Neural cell (in vitro differentiated cells): ENCODE data around the gene PDE4D. TPM values are rescaled to one million over a fixed set of nuclear protein-coding genes. Genes with fewer than 3 reads are reported as not detected.
"Not testable (repeated sequence)": the region's sequence is repeated elsewhere in the genome, so short reads cannot be mapped to it uniquely, and the experiment has no call there.

Experiments
- H2AFZ ChIP-seq: fragments of 200-600, 300-800 bp; sonication (generic), shearing (Covaris generic); 2 replicates; pipeline ENCODE4 v1.6.0; 2014; ENCODE audit warnings: low read depth, mild to moderate bottlenecking, antibody characterized with exemption, low read length, moderate library complexity
- H3F3A ChIP-seq: fragments of 200-600 bp; shearing (Covaris generic); 2 replicates; pipeline ENCODE4 v1.6.1; 2016; ENCODE audit warnings: mild to moderate bottlenecking, moderate library complexity, mixed read lengths, antibody characterized with exemption, low read length; ENCODE audit not compliant: insufficient read depth, poor library complexity, severe bottlenecking
- H3K27ac ChIP-seq: fragments of 200-600, 300-800 bp; sonication (generic), shearing (Covaris generic); 2 replicates; pipeline ENCODE4 v1.5.1; 2014; ENCODE audit warnings: mild to moderate bottlenecking, low read length, moderate library complexity
- H3K27me3 ChIP-seq: fragments of 300-800, 200-600 bp; sonication (generic), shearing (Covaris generic); 2 replicates; pipeline ENCODE4 v1.6.0; 2014; ENCODE audit warnings: mild to moderate bottlenecking, low read depth, low read length, moderate library complexity; ENCODE audit not compliant: insufficient read depth
- H3K36me3 ChIP-seq: fragments of 300-800, 200-600 bp; sonication (generic), shearing (Covaris generic); 2 replicates; pipeline ENCODE4 v1.5.1; 2014; ENCODE audit warnings: mild to moderate bottlenecking, antibody characterized with exemption, low read length, moderate library complexity; ENCODE audit not compliant: insufficient read depth
- H3K4me2 ChIP-seq: fragments of 300-800, 200-600 bp; sonication (generic), shearing (Covaris generic); 2 replicates; pipeline ENCODE4 v1.6.0; 2014; ENCODE audit warnings: mild to moderate bottlenecking, low read length
- H3K4me3 ChIP-seq: fragments of 300-800, 200-600 bp; sonication (generic), shearing (Covaris generic); 2 replicates; pipeline ENCODE4 v1.5.1; 2014; ENCODE audit warnings: mild to moderate bottlenecking, low read length, moderate library complexity
- H3K79me2 ChIP-seq: fragments of 200-600 bp; shearing (Covaris generic); replicated peaks from 2 replicates; pipeline ENCODE4 v1.6.0; 2014; ENCODE audit warnings: mild to moderate bottlenecking, low read length, moderate library complexity; ENCODE audit not compliant: insufficient read depth
- H3K9ac ChIP-seq: fragments of 300-800, 200-600 bp; sonication (generic), shearing (Covaris generic); 2 replicates; pipeline ENCODE4 v1.6.1; 2016; ENCODE audit warnings: mild to moderate bottlenecking, low read length, mixed read lengths
- H3K9me2 ChIP-seq: fragments of 200-600 bp; shearing (Covaris generic); 2 replicates; pipeline ENCODE4 v1.6.1; 2016; ENCODE audit warnings: mild to moderate bottlenecking, low read length, mixed read lengths; ENCODE audit not compliant: insufficient read depth
- H3K9me3 ChIP-seq: fragments of 200-600, 300-800 bp; sonication (generic), shearing (Covaris generic); 2 replicates; pipeline ENCODE4 v1.6.1; 2016; ENCODE audit warnings: mild to moderate bottlenecking, mixed run types, low read length, moderate library complexity, mixed read lengths
- H4K20me1 ChIP-seq: fragments of 200-600 bp; shearing (Covaris generic); 2 replicates; pipeline ENCODE4 v1.6.1; 2016; ENCODE audit warnings: mild to moderate bottlenecking, mixed run types; ENCODE audit not compliant: insufficient read depth
- CTCF ChIP-seq: fragments of 450-650 bp; IDR thresholded peaks from 2 replicates; pipeline ENCODE4 v1.5.1; 2014; ENCODE audit warnings: antibody characterized with exemption, mild to moderate bottlenecking, moderate library complexity; ENCODE audit not compliant: poor library complexity, severe bottlenecking
- EP300 ChIP-seq: fragments of 450-650 bp; conservative IDR thresholded peaks from 2 replicates; pipeline ENCODE4 v1.6.1; 2014; ENCODE audit warnings: antibody characterized with exemption, mild to moderate bottlenecking, moderate library complexity; ENCODE audit not compliant: poor library complexity, severe bottlenecking
- EZH2 ChIP-seq: fragments of 200-600, 300-800 bp; shearing (Covaris generic), sonication (generic); IDR thresholded peaks from 2 replicates; pipeline ENCODE4 v1.6.1; 2014; ENCODE audit warnings: antibody characterized with exemption, low read length, borderline replicate concordance, mild to moderate bottlenecking; ENCODE audit not compliant: insufficient read depth, poor library complexity, severe bottlenecking
- MXI1 ChIP-seq: fragments of 450-650 bp; conservative IDR thresholded peaks from 2 replicates; pipeline ENCODE4 v1.6.1; 2014; ENCODE audit warnings: antibody characterized with exemption, mild to moderate bottlenecking; ENCODE audit not compliant: poor library complexity, severe bottlenecking
- POLR2AphosphoS5 ChIP-seq: IDR thresholded peaks from 2 replicates; pipeline ENCODE4 v1.6.1; 2012
- RAD21 ChIP-seq: fragments of 450-650 bp; conservative IDR thresholded peaks from 2 replicates; pipeline ENCODE4 v1.6.1; 2014; ENCODE audit warnings: antibody characterized with exemption, mild to moderate bottlenecking, moderate library complexity
- REST ChIP-seq: IDR thresholded peaks from 2 replicates; pipeline ENCODE4 v1.6.1; 2012; ENCODE audit warnings: borderline replicate concordance
- SMC3 ChIP-seq: fragments of 450-650 bp; conservative IDR thresholded peaks from 2 replicates; pipeline ENCODE4 v1.6.1; 2014; ENCODE audit warnings: antibody characterized with exemption, mild to moderate bottlenecking, moderate library complexity; ENCODE audit not compliant: poor library complexity
- TAF1 ChIP-seq: IDR thresholded peaks from 2 replicates; pipeline ENCODE4 v1.6.1; 2012; ENCODE audit warnings: low read depth
- polyA plus RNA-seq: library from polyadenylated mRNA; depleted of rRNA; stranded (reverse); fragments of >200 nt; gene quantifications from 2 replicates; pipeline ENCODE4 v1.2.3, GENCODE V29; 2014

Gene PDE4D
- polyA plus RNA-seq, 1 donor from 2014 or later = 42.8 TPM

DNA sequence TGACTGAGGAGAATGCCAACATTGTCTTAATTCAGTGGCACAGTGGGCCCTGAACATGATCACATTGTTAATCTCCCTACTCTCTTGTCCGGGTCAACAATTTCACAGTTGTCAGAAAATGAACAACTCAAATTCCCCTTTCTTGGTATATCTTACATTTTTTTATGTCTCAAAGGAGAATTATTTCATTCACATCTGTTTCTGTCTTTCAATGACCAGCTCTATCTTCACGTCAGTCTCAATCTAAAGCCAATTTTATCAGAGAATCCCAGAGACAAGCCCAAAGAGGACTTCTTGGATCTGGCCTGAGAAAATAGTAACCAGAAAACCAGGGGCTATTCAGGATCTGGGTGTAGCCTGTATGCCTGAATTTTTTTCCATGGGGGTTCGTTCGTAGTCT, 477.5 kb downstream of the PDE4D start:
- Histone ChIP-seq H3K9ac (no peak overlapping the region), H3K9me2 (no peaks in the 10 kb centered on the region), H3F3A (no peaks in the 10 kb centered on the region), H3K4me3 (no peak overlapping the region), H2AFZ (no peak overlapping the region), H4K20me1 (no peaks in the 10 kb centered on the region), H3K4me2 (no peak overlapping the region), H3K27me3 (no peaks in the 10 kb centered on the region), H3K9me3 (no peaks in the 10 kb centered on the region), H3K36me3 (no peaks in the 10 kb centered on the region), H3K79me2 (no peaks in the 10 kb centered on the region), H3K27ac (no peak overlapping the region)
- TF ChIP-seq POLR2AphosphoS5 (no peak), RAD21 (no peak), TAF1 (no peak), CTCF (no peak), SMC3 (no peak), EZH2 (no peak), REST (no peak), EP300 (no peak), MXI1 (no peak)

GRCh38 chr5:59412428-59412827, 481.1 kb downstream of the PDE4D start:
- no peaks in the 10 kb centered on the region for H3K36me3 ChIP-seq
- no peak for TF ChIP-seq REST
- TF ChIP-seq RAD21 = no peak
- TF ChIP-seq CTCF = no peak
- TF ChIP-seq EP300 = no peak
- TF ChIP-seq POLR2AphosphoS5 = no peak
- TF ChIP-seq MXI1 = no peak
- TF ChIP-seq TAF1 = no peak
- no peak for TF ChIP-seq SMC3
- TF ChIP-seq EZH2 = no peak
- no peak overlapping the region for H3K27ac ChIP-seq
- no peaks in the 10 kb centered on the region for H3K79me2 ChIP-seq
- H3K9me3 ChIP-seq = peaks cover 5% of the 10 kb centered on the region
- H3F3A ChIP-seq = no peaks in the 10 kb centered on the region
- no peak overlapping the region for H2AFZ ChIP-seq
- H3K9me2 ChIP-seq = no peaks in the 10 kb centered on the region
- no peak overlapping the region for H3K4me3 ChIP-seq
- H4K20me1 ChIP-seq = no peaks in the 10 kb centered on the region
- H3K27me3 ChIP-seq = no peaks in the 10 kb centered on the region
- no peak overlapping the region for H3K9ac ChIP-seq
- no peak overlapping the region for H3K4me2 ChIP-seq

GRCh38 chr5:59408997-59409396, 484.5 kb downstream of the PDE4D start:
- not testable (repeated sequence) for H3K4me2 ChIP-seq, H4K20me1 ChIP-seq, H3K27ac ChIP-seq, H3F3A ChIP-seq, H3K36me3 ChIP-seq, H3K27me3 ChIP-seq, H2AFZ ChIP-seq, H3K9me3 ChIP-seq, H3K9me2 ChIP-seq, H3K4me3 ChIP-seq, H3K79me2 ChIP-seq, H3K9ac ChIP-seq
